Uterus (tissue), 2 donors: Measurements from ENCODE around the gene CCL4L2.
"Not testable (repeated sequence)": the region's sequence is repeated elsewhere in the genome, so short reads cannot be mapped to it uniquely, and the experiment has no call there.

ENCODE experiments used
- POLR2A ChIP-seq, 2 donors: fragments of 450-650 bp; IDR thresholded peaks; one replicate each; pipeline ENCODE4 v1.6.1; 2016; ENCODE audit warnings: antibody characterized with exemption in 2 of 2, mild to moderate bottlenecking in 1 of 2, moderate library complexity in 1 of 2
- TF ChIP-seq, protein P1 (sequence below), 4 experiments: fragments of 200-600 bp in 2 of 4; fragments of 450-650 bp in 2 of 4; sonication (generic) in 2 of 4; IDR thresholded peaks; one replicate each; pipeline ENCODE4 v1.5.1; 2016 to 2019; ENCODE audit warnings: antibody characterized with exemption in 4 of 4, mild to moderate bottlenecking in 2 of 4, moderate library complexity in 1 of 4

DNA sequence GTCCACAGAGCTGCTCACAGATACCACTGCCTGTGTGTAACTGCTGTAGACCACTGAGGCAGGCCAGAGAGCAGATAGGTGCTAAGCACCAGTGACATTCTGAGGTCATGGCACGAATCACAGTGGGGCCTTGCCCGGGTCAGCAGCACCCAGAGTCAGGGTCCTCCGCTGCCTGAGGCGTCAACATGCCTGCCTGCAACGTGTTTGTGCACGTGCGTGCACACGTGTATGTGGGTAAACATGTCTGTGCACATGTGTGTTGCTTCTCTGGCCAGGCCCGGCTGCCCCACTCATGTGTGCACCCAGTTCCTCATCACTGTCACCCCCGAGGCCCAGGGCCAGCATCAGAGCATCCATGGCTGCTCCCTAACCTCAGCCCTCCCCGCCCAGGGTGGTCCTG is 34.3 kb upstream of the CCL4L2 start, which contains the start of gene TBC1D3B:
- TF ChIP-seq, protein P1, sequence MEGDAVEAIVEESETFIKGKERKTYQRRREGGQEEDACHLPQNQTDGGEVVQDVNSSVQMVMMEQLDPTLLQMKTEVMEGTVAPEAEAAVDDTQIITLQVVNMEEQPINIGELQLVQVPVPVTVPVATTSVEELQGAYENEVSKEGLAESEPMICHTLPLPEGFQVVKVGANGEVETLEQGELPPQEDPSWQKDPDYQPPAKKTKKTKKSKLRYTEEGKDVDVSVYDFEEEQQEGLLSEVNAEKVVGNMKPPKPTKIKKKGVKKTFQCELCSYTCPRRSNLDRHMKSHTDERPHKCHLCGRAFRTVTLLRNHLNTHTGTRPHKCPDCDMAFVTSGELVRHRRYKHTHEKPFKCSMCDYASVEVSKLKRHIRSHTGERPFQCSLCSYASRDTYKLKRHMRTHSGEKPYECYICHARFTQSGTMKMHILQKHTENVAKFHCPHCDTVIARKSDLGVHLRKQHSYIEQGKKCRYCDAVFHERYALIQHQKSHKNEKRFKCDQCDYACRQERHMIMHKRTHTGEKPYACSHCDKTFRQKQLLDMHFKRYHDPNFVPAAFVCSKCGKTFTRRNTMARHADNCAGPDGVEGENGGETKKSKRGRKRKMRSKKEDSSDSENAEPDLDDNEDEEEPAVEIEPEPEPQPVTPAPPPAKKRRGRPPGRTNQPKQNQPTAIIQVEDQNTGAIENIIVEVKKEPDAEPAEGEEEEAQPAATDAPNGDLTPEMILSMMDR (IDR thresholded peaks at IDR 0.05): not testable (repeated sequence)
- not testable (repeated sequence) for TF ChIP-seq POLR2A (IDR thresholded peaks at IDR 0.05)
